ENCODE results near the gene GRIN2C. TPM values are rescaled to one million over a fixed set of nuclear protein-coding genes. Genes with fewer than 3 reads are reported as not detected.

GRIN2C gene
- total RNA-seq, 1 donor from 2014 or later: 0.12 TPM

DNA sequence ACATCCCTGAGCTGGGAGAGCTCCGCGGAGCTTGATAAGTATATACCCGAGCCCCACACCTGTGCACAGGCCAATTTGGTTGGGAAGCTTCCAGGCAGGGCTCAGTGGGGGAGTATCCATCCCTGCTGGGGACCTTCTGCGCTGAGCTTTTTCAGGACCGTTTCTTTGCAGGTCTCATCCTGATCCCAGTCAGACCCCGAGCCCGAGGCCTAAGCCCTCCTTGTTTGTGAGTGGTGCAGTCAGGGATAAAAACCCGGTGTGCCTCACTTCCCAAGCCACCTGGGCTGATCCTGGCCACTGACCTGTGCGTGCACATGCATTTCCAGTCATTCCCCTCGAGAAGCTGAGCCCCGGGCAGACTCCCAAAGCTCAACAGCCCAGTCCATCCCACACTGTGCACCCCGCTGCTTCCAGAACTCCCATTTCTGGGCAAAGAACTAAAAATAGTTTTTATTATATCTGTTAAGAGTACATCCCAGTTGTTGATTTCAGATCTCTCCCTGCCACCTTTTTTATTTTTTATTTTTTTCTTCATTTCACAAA, 56.2 kb downstream of the GRIN2C start:
- Mint-ChIP-seq H3K4me3 (ENCODE audit: unreplicated experiment) (no peak overlapping the region), H3K27ac (ENCODE audit: unreplicated experiment) (no peak overlapping the region), H3K4me1 (ENCODE audit: low read depth, unreplicated experiment) (no peaks in the 10 kb centered on the region), H3K27me3 (ENCODE audit: unreplicated experiment) (peaks cover 1% of the 10 kb centered on the region), H3K9me3 (ENCODE audit: unreplicated experiment) (peaks cover 6% of the 10 kb centered on the region), H3K36me3 (ENCODE audit: unreplicated experiment) (peaks cover 4% of the 10 kb centered on the region)
- TF ChIP-seq, protein P1, sequence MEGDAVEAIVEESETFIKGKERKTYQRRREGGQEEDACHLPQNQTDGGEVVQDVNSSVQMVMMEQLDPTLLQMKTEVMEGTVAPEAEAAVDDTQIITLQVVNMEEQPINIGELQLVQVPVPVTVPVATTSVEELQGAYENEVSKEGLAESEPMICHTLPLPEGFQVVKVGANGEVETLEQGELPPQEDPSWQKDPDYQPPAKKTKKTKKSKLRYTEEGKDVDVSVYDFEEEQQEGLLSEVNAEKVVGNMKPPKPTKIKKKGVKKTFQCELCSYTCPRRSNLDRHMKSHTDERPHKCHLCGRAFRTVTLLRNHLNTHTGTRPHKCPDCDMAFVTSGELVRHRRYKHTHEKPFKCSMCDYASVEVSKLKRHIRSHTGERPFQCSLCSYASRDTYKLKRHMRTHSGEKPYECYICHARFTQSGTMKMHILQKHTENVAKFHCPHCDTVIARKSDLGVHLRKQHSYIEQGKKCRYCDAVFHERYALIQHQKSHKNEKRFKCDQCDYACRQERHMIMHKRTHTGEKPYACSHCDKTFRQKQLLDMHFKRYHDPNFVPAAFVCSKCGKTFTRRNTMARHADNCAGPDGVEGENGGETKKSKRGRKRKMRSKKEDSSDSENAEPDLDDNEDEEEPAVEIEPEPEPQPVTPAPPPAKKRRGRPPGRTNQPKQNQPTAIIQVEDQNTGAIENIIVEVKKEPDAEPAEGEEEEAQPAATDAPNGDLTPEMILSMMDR (IDR thresholded peaks at IDR 0.05; ENCODE audit: partially characterized antibody, unreplicated experiment): no peak
- DNase-seq: no peak

DNA sequence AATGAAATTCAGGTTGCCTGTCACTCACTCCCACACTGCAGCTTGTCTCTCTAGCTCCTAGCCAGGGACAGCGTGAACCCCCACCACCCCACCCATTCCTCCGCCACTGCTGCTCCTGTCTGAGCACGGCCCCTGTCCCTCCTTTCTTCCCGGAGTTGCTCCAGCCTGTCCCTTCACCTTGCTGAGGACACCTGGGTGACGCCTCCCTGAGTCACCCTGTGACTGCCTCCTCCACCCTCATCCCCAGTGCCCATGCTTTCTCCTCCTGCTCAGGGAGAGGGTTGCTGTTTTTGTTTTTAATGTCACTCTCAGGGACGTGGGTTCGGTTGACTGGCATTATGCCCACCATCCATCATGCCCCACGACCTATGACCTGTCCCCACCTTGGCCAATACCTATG, 57.8 kb downstream of the GRIN2C start:
- no peaks in the 10 kb centered on the region for H3K4me1 Mint-ChIP-seq (ENCODE audit: low read depth, unreplicated experiment)
- no peak overlapping the region for H3K27ac Mint-ChIP-seq (ENCODE audit: unreplicated experiment)
- no peak for DNase-seq
- H3K4me3 Mint-ChIP-seq (ENCODE audit: unreplicated experiment): no peak overlapping the region
- H3K9me3 Mint-ChIP-seq (ENCODE audit: unreplicated experiment): peaks cover 6% of the 10 kb centered on the region
- H3K36me3 Mint-ChIP-seq (ENCODE audit: unreplicated experiment): peaks cover 4% of the 10 kb centered on the region
- TF ChIP-seq, protein P1 (IDR thresholded peaks at IDR 0.05; ENCODE audit: partially characterized antibody, unreplicated experiment): no peak
- peaks cover 1% of the 10 kb centered on the region for H3K27me3 Mint-ChIP-seq (ENCODE audit: unreplicated experiment)

DNA sequence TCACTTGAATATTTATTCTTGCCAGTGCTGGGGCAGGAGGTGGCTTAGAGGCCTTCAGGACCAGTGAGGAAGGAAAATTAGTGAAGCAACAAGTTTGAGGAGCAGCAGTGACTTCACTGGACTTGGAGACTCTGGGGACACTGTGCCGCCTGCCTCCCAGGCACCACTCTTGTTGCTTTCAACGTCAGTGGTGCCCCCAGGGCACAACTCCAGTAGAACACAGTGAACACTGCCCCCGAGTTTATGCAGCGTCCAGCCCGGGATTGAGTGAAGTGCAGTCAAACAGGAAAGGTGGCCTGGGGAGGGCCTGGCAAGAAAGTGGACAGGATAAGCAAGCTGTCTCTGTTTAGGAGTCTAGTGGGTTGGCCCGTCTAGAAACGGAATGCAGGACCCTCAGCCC, 59.2 kb downstream of the GRIN2C start:
- no peak overlapping the region for H3K27ac Mint-ChIP-seq (ENCODE audit: unreplicated experiment)
- peaks cover 1% of the 10 kb centered on the region for H3K27me3 Mint-ChIP-seq (ENCODE audit: unreplicated experiment)
- peaks cover 4% of the 10 kb centered on the region for H3K36me3 Mint-ChIP-seq (ENCODE audit: unreplicated experiment)
- H3K9me3 Mint-ChIP-seq (ENCODE audit: unreplicated experiment): peaks cover 4% of the 10 kb centered on the region
- H3K4me3 Mint-ChIP-seq (ENCODE audit: unreplicated experiment): no peak overlapping the region
- TF ChIP-seq, protein P1 (IDR thresholded peaks at IDR 0.05; ENCODE audit: partially characterized antibody, unreplicated experiment): no peak
- no peak for DNase-seq
- peaks cover 2% of the 10 kb centered on the region for H3K4me1 Mint-ChIP-seq (ENCODE audit: low read depth, unreplicated experiment)

DNA sequence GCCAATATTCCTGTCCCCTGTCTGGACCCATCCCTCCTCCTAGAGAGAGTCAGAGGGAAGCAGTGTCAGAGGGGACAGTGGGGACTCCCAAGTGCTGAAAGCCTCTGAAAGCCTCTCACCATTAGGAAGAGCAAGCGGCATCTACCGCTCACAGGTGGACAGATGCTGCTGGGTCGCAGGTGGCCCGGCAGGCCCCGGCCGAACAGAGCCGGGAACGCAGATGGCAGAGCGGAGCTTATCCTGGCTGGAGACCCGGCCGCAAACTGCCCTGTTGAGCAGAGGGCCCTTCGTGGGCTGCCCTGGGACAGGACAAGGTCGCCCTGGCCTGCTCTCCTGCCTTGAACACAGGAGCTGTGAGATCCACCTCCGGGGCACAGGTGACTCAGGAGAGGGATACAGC, 60.6 kb downstream of the GRIN2C start:
- Mint-ChIP-seq H3K27me3 (ENCODE audit: unreplicated experiment) (peaks cover 1% of the 10 kb centered on the region), H3K4me3 (ENCODE audit: unreplicated experiment) (no peak overlapping the region), H3K4me1 (ENCODE audit: low read depth, unreplicated experiment) (peaks cover 2% of the 10 kb centered on the region), H3K9me3 (ENCODE audit: unreplicated experiment) (peaks cover 4% of the 10 kb centered on the region), H3K27ac (ENCODE audit: unreplicated experiment) (no peak overlapping the region), H3K36me3 (ENCODE audit: unreplicated experiment) (peaks cover 4% of the 10 kb centered on the region)
- no peak for DNase-seq
- TF ChIP-seq, protein P1 (IDR thresholded peaks at IDR 0.05; ENCODE audit: partially characterized antibody, unreplicated experiment): no peak

DNA sequence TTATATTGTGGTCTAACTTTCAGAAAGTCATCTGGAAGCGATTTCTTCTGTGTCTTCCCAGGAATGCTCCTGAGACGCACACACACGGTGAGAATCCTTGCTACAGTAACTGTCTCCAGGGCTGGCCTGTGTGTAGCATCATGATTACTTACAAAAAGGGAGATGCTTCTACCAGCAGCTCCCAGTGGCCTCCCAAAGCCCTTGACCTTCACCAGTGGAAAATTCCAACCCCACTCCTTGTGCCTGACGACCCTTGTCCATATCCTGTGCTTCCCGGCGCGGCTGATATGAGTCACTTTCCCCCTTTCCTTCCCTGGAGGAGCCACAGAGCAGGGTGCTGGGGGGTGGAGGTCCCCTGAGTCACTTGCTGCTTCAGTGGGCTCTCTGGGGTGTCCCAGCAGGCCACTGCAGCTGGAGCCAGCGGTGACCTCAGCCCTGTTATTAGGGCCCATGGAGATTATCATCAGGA, 61.4 kb downstream of the GRIN2C start:
- DNase-seq: no peak
- no peak overlapping the region for H3K27ac Mint-ChIP-seq (ENCODE audit: unreplicated experiment)
- TF ChIP-seq, protein P1 (IDR thresholded peaks at IDR 0.05; ENCODE audit: partially characterized antibody, unreplicated experiment): no peak
- peaks cover 4% of the 10 kb centered on the region for H3K36me3 Mint-ChIP-seq (ENCODE audit: unreplicated experiment)
- peaks cover 4% of the 10 kb centered on the region for H3K9me3 Mint-ChIP-seq (ENCODE audit: unreplicated experiment)
- H3K4me3 Mint-ChIP-seq (ENCODE audit: unreplicated experiment): no peak overlapping the region
- H3K27me3 Mint-ChIP-seq (ENCODE audit: unreplicated experiment): peaks cover 1% of the 10 kb centered on the region
- H3K4me1 Mint-ChIP-seq (ENCODE audit: low read depth, unreplicated experiment): peaks cover 2% of the 10 kb centered on the region
